H9 (cell line): Measurements from ENCODE around the gene MAML3. TPM values are rescaled to one million over a fixed set of nuclear protein-coding genes. Genes with fewer than 3 reads are reported as not detected.

ENCODE experiments used
- DNase-seq: peaks from one replicate; pipeline ENCODE4 v3.0.0-alpha.2; 2017
- H2AFZ ChIP-seq: one replicate; pipeline ENCODE4 v1.6.1; 2013; ENCODE audit warnings: mild to moderate bottlenecking, low read length, control low read depth, moderate library complexity
- H2AK5ac ChIP-seq: 2 replicates; pipeline ENCODE4 v1.6.1; 2013; ENCODE audit warnings: low read length, control low read depth, mixed read lengths; ENCODE audit not compliant: insufficient read length
- H2BK120ac ChIP-seq: one replicate; pipeline ENCODE4 v1.6.1; 2013; ENCODE audit warnings: low read depth, mild to moderate bottlenecking, low read length, control low read depth, inconsistent platforms; ENCODE audit not compliant: poor library complexity, severe bottlenecking
- H2BK12ac ChIP-seq: 2 replicates; pipeline ENCODE4 v1.6.1; 2013; ENCODE audit warnings: low read length, control low read depth, mixed read lengths, low read depth; ENCODE audit not compliant: insufficient read length
- H2BK15ac ChIP-seq: 2 replicates; pipeline ENCODE4 v1.6.1; 2013; ENCODE audit warnings: low read depth, low read length, control low read depth
- H2BK20ac ChIP-seq: one replicate; pipeline ENCODE4 v1.6.1; 2013; ENCODE audit warnings: low read depth, mild to moderate bottlenecking, low read length, control low read depth, inconsistent platforms; ENCODE audit not compliant: poor library complexity, severe bottlenecking
- H2BK5ac ChIP-seq: 2 replicates; pipeline ENCODE4 v1.6.1; 2013; ENCODE audit warnings: low read length, control low read depth, mixed read lengths; ENCODE audit not compliant: insufficient read length
- H3K14ac ChIP-seq: 2 replicates; pipeline ENCODE4 v1.6.1; 2013; ENCODE audit warnings: low read length, control low read depth; ENCODE audit not compliant: insufficient read depth
- H3K18ac ChIP-seq: 2 replicates; pipeline ENCODE4 v1.6.1; 2013; ENCODE audit warnings: low read depth, mild to moderate bottlenecking, mixed read lengths, low read length, control low read depth; ENCODE audit not compliant: insufficient read length
- H3K23ac ChIP-seq: 2 replicates; pipeline ENCODE4 v1.6.1; 2013; ENCODE audit warnings: low read length, control low read depth, mixed read lengths, low read depth; ENCODE audit not compliant: insufficient read length
- H3K23me2 ChIP-seq: 2 replicates; pipeline ENCODE4 v1.6.1; 2013; ENCODE audit warnings: low read depth, mild to moderate bottlenecking, mixed read lengths, low read length, control low read depth; ENCODE audit not compliant: insufficient read length, poor library complexity, severe bottlenecking
- H3K27ac ChIP-seq: 2 replicates; pipeline ENCODE4 v1.5.1; 2013; ENCODE audit warnings: low read length, control low read depth, mixed read lengths, low read depth; ENCODE audit not compliant: insufficient read length
- H3K27me3 ChIP-seq: 2 replicates; pipeline ENCODE4 v1.6.1; 2013; ENCODE audit warnings: low read length, control low read depth, inconsistent platforms; ENCODE audit not compliant: insufficient read depth
- H3K4ac ChIP-seq: 2 replicates; pipeline ENCODE4 v1.6.1; 2013; ENCODE audit warnings: low read depth, mild to moderate bottlenecking, control low read depth, inconsistent platforms, low read length, moderate library complexity
- H3K4me1 ChIP-seq: 2 replicates; pipeline ENCODE4 v1.6.1; 2013; ENCODE audit warnings: low read length, control low read depth, inconsistent platforms; ENCODE audit not compliant: insufficient read depth
- H3K4me2 ChIP-seq: 2 replicates; pipeline ENCODE4 v1.6.1; 2013; ENCODE audit warnings: low read length, control low read depth, mixed read lengths; ENCODE audit not compliant: insufficient read length, insufficient read depth
- H3K56ac ChIP-seq: 2 replicates; pipeline ENCODE4 v1.6.1; 2013; ENCODE audit warnings: low read depth, mild to moderate bottlenecking, mixed read lengths, low read length, control low read depth; ENCODE audit not compliant: insufficient read length
- H3K79me1 ChIP-seq: 2 replicates; pipeline ENCODE4 v1.6.1; 2013; ENCODE audit warnings: low read depth, mild to moderate bottlenecking, moderate library complexity, low read length, control low read depth, inconsistent platforms; ENCODE audit not compliant: insufficient read depth, poor library complexity, severe bottlenecking
- H3K79me2 ChIP-seq: 2 replicates; pipeline ENCODE4 v1.6.1; 2013; ENCODE audit warnings: low read length, control low read depth, inconsistent platforms; ENCODE audit not compliant: insufficient read depth
- H3K9ac ChIP-seq: 2 replicates; pipeline ENCODE4 v1.6.1; 2013; ENCODE audit warnings: low read length, control low read depth, mixed read lengths; ENCODE audit not compliant: insufficient read length; ENCODE audit errors: extremely low read depth
- H3K9me3 ChIP-seq: one replicate; pipeline ENCODE4 v1.6.1; 2013; ENCODE audit warnings: low read depth, low read length, inconsistent platforms; ENCODE audit not compliant: control insufficient read depth
- H3T11ph ChIP-seq: one replicate; pipeline ENCODE4 v1.6.1; 2013; ENCODE audit warnings: mild to moderate bottlenecking, low read length, control low read depth, inconsistent platforms
- H4K20me1 ChIP-seq: one replicate; pipeline ENCODE4 v1.6.1; 2013; ENCODE audit not compliant: control insufficient read depth, insufficient read length, insufficient read depth
- H4K5ac ChIP-seq: 2 replicates; pipeline ENCODE4 v1.6.1; 2013; ENCODE audit warnings: low read depth, mild to moderate bottlenecking, mixed read lengths, low read length, control low read depth; ENCODE audit not compliant: insufficient read length
- H4K8ac ChIP-seq: replicated peaks from 2 replicates; pipeline ENCODE4 v1.6.1; 2013; ENCODE audit warnings: low read length, control low read depth, mixed read lengths, low read depth; ENCODE audit not compliant: insufficient read length
- H4K91ac ChIP-seq: 2 replicates; pipeline ENCODE4 v1.6.1; 2013; ENCODE audit warnings: low read depth, mild to moderate bottlenecking, moderate library complexity, mixed read lengths, low read length, control low read depth; ENCODE audit not compliant: insufficient read length
- H3K27ac Mint-ChIP-seq, 3 experiments: 2 replicates in 2 of 3; 3 replicates in 1 of 3; pipeline ENCODE4 v1.8.0; 2020 to 2021; ENCODE audit warnings: mixed read lengths in 3 of 3, mild to moderate bottlenecking in 1 of 3, moderate library complexity in 1 of 3
- H3K27me3 Mint-ChIP-seq: 2 replicates; pipeline ENCODE4 v1.8.0; 2021; ENCODE audit warnings: low read depth, mild to moderate bottlenecking, moderate library complexity, mixed read lengths
- H3K36me3 Mint-ChIP-seq, 3 experiments: 2 replicates in 2 of 3; 3 replicates in 1 of 3; pipeline ENCODE4 v1.8.0; 2020 to 2021; ENCODE audit warnings: low read depth in 3 of 3, mixed read lengths in 3 of 3; ENCODE audit not compliant: insufficient read depth in 1 of 3
- H3K4me1 Mint-ChIP-seq, 2 experiments: 2 replicates each; pipeline ENCODE4 v1.8.0; 2020; ENCODE audit warnings: mixed read lengths in 2 of 2
- H3K4me3 Mint-ChIP-seq, 2 experiments: 2 replicates in 1 of 2; 3 replicates in 1 of 2; pipeline ENCODE4 v1.8.0; 2020 to 2021; ENCODE audit warnings: mild to moderate bottlenecking in 2 of 2, mixed read lengths in 2 of 2, moderate library complexity in 1 of 2
- H3K9me3 Mint-ChIP-seq, 2 experiments: 2 replicates in 1 of 2; 3 replicates in 1 of 2; pipeline ENCODE4 v1.8.0; 2020; ENCODE audit warnings: mild to moderate bottlenecking in 2 of 2, mixed read lengths in 2 of 2, moderate library complexity in 1 of 2
- CTCF ChIP-seq: fragments of 200-600 bp; sonication (generic); conservative IDR thresholded peaks from 3 replicates; pipeline ENCODE4 v1.8.0; 2021; ENCODE audit warnings: antibody characterized with exemption, mild to moderate bottlenecking
- WGBS: extraction: QIAGEN DNeasy Blood & Tissue Kit; methylation state at CpG from one replicate; pipeline ENCODE4 v1.1.7; 2013; ENCODE audit warnings: missing lambda C conversion rate, low lambda C conversion rate, mixed read lengths; ENCODE audit not compliant: insufficient read length; ENCODE audit errors: extremely low coverage; 5-methylcytosine and 5-hydroxymethylcytosine counted together
- total RNA-seq: library from RNA; stranded (reverse); gene quantifications from 2 replicates; pipeline ENCODE4 v1.2.1, GENCODE V29; 2021

The MAML3 gene
- total RNA-seq, 1 experiment from 2014 or later: 3.9 TPM

- Histone ChIP-seq H4K5ac (no peak overlapping the region), H3K4ac (no peak overlapping the region), H3K79me1 (no peaks in the 10 kb centered on the region), H3K4me1 (no peaks in the 10 kb centered on the region), H2AK5ac (no peak overlapping the region), H3K27me3 (no peaks in the 10 kb centered on the region), H4K8ac (no peak overlapping the region), H2BK5ac (no peak overlapping the region), H4K91ac (no peak overlapping the region), H3K27ac (no peak overlapping the region), H4K20me1 (no peaks in the 10 kb centered on the region), H2BK12ac (no peak overlapping the region), H3T11ph (no peak overlapping the region), H3K79me2 (no peaks in the 10 kb centered on the region), H2BK120ac (no peak overlapping the region), H2BK15ac (no peak overlapping the region), H3K14ac (no peak overlapping the region), H3K9me3 (no peaks in the 10 kb centered on the region), H2AFZ (no peak overlapping the region), H3K18ac (no peak overlapping the region), H3K56ac (no peak overlapping the region), H3K9ac (no peak overlapping the region), H3K4me2 (no peak overlapping the region), H3K23me2 (no peaks in the 10 kb centered on the region), H2BK20ac (no peak overlapping the region), H3K23ac (no peak overlapping the region)
- DNase-seq: no peak
- no CpG with 5 or more reads among the region's 2 CpGs for WGBS
- TF ChIP-seq CTCF: no peak
- H3K36me3 Mint-ChIP-seq: no peaks in the 10 kb centered on the region
- 0 out of 5 replicates have a peak, but pooled peaks cover 0 to 2% of the 10 kb centered on the region in 2 experiments for H3K9me3 Mint-ChIP-seq
- no peak overlapping the region for H3K4me3 Mint-ChIP-seq
- no peak overlapping the region for H3K27ac Mint-ChIP-seq
- no peaks in the 10 kb centered on the region for H3K27me3 Mint-ChIP-seq
- H3K4me1 Mint-ChIP-seq: peaks cover 14 to 17% of the 10 kb centered on the region in 2 experiments
Observed at GRCh38 chr4:140070366-140070765, 83.6 kb downstream of the MAML3 start.
